Hippocampal formation (tissue), 2 donors: ENCODE data around the gene TBC1D3H.
"Not testable (repeated sequence)": the region's sequence is repeated elsewhere in the genome, so short reads cannot be mapped to it uniquely, and the experiment has no call there.

ENCODE experiments used
- DNase-seq, 2 donors: peaks; one replicate each; lab custom pipeline; 2025; lab: John Stamatoyannopoulos, UW

TBC1D3H gene

DNA sequence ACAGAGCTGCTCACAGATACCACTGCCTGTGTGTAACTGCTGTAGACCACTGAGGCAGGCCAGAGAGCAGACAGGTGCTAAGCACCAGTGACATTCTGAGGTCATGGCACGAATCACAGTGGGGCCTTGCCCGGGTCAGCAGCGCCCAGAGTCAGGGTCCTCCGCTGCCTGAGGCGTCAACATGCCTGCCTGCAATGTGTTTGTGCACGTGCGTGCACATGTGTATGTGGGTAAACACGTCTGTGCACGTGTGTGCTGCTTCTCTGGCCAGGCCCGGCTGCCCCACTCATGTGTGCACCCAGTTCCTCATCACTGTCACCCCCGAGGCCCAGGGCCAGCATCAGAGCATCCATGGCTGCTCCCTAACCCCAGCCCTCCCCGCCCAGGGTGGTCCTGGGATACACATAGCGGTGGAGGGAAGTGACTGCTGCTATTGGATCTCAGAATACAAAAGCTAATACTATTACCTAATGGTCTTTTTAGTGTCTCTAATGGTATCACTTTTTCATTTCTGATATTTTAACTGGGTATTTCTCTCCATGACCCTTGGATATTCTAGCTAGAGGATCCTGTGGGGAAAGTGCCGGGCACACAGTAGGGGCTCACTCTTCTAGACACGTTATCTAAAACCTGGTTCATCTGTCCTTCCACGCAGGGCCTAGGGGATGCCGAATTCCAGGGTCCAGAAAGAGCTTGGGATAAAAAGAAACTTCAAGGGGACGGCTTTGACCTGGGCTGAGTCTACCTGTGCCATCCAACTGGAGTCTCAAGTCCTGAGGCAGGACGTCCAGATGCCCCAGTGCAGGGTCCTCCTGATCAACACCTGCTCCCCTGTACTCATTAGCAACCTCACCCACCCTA is at the start of gene TBC1D3H:
Gene TBC1D3H (minus strand): TSS at position 51 of the 861 bp plus-strand sequence. CDS start 1,540 bp downstream, outside the sequence.
- not testable (repeated sequence) for DNase-seq

GRCh38 chr17:36428891-36429290 is 40.7 kb upstream of the TBC1D3H start:
- not testable (repeated sequence) for DNase-seq

- not testable (repeated sequence) for DNase-seq
Observed at GRCh38 chr17:36415180-36415941, 27.1 kb upstream of the TBC1D3H start.

- not testable (repeated sequence) for DNase-seq
Observed at GRCh38 chr17:36390943-36391645, 2.9 kb upstream of the TBC1D3H start.

DNA sequence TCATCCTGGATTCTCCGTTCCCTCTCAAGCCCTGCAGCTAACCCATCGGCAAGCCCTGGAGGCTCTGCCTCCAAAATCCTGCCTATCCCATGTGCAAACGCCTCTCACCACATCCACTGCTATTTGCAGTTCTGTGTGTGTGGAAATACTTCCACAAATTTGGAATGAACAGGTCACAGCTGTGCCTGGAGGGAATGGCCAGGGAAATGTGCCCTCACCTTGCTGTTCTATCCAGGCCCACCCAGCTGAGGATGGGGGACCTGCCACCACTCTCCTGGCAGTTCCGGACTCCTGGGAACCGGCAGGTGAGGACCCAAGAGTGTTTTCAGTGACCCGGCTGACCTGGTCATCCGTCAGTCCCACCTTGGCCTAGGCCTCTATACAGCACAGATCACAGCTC is 12.3 kb downstream of the TBC1D3H start:
- DNase-seq = not testable (repeated sequence)

DNA sequence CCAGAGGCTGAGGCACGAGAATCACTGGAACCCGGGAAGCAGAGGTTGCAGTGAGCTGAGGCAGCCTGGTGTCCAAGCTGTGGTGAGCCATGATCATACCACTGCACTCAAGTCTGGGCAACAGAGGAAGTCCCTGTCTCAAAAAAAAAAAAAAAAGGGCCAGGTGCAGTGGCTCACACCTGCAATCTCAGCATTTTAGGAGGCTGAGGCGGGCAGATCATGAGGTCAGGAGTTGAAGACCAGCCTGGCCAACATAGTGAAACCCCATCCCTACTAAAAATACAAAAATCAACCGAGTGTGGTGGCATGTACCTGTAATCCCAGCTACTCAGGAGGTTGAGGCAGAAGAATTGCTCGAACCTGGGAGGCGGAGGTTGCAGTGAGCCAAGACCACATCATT is 25.7 kb downstream of the TBC1D3H start:
- not testable (repeated sequence) for DNase-seq
